Measurements from ENCODE around the gene DGLUCY. TPM values are rescaled to one million over a fixed set of nuclear protein-coding genes. Genes with fewer than 3 reads are reported as not detected.
"Not testable (repeated sequence)": the region's sequence is repeated elsewhere in the genome, so short reads cannot be mapped to it uniquely, and the experiment has no call there.

The DGLUCY gene
- total RNA-seq, 1 experiment from 2014 or later, result 26.7 TPM

DNA sequence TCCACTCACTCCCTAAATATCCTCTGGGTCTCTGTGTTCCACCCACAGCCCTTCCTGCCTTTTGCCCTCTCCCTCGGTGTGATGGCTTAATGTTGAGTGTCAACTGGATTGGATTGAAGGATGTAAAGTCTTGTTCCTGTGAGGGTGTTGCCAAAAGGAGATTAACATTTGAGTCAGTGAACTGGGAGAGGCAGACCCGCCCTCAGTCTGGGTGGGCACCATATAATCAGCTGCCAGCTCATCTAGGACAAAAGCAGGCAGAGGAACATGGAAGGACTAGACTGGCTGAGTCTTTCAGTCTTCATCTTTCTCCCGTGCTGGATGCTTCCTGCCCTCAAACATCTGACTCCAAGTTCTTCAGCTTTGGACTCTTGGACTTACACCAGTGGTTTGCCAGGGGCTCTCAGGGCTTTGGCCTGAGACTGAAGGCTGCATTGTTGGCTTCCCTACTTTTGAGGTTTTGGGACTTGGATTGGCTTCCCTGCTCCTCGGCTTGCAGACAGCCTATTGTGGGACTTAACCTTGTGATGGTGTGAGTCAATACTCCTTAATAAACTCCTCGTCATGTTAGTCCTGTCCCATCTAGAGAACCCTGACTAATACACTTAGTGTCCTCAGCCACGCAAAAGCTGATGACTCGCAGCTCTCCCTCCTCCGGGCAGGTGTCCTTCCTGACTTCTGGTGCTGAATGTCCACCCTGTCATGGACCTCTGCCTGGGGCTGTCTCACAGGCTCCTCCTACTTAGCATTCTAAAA lies 5.9 kb downstream of the DGLUCY start:
- POLR2A ChIA-PET (ENCODE audit: low non-redundant PET), result no interaction called here
- no peak for TF ChIP-seq EZH2 (IDR thresholded peaks at IDR 0.05; ENCODE audit: borderline replicate concordance, low read depth, low read length, poor library complexity, severe bottlenecking)
- TF ChIP-seq, protein P1, sequence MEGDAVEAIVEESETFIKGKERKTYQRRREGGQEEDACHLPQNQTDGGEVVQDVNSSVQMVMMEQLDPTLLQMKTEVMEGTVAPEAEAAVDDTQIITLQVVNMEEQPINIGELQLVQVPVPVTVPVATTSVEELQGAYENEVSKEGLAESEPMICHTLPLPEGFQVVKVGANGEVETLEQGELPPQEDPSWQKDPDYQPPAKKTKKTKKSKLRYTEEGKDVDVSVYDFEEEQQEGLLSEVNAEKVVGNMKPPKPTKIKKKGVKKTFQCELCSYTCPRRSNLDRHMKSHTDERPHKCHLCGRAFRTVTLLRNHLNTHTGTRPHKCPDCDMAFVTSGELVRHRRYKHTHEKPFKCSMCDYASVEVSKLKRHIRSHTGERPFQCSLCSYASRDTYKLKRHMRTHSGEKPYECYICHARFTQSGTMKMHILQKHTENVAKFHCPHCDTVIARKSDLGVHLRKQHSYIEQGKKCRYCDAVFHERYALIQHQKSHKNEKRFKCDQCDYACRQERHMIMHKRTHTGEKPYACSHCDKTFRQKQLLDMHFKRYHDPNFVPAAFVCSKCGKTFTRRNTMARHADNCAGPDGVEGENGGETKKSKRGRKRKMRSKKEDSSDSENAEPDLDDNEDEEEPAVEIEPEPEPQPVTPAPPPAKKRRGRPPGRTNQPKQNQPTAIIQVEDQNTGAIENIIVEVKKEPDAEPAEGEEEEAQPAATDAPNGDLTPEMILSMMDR (conservative IDR thresholded peaks at IDR 0.05; ENCODE audit: low read depth, low read length), result no peak
- peak; percentile 26 for DNase-seq (ENCODE audit: low spot score)
- Histone ChIP-seq H3K4me3 (ENCODE audit: low read depth, low read length, poor library complexity, severe bottlenecking) (no peak overlapping the region), H3K4me1 (ENCODE audit: insufficient read depth, low read length, poor library complexity, severe bottlenecking) (peaks cover 15% of the 10 kb centered on the region), H3K27ac (ENCODE audit: low read depth, low read length, poor library complexity, severe bottlenecking) (no peak overlapping the region), H3K9me3 (ENCODE audit: low read depth, low read length, poor library complexity, severe bottlenecking) (no peaks in the 10 kb centered on the region), H3K27me3 (replicated peaks; ENCODE audit: insufficient read depth, low read depth, low read length, poor library complexity) (no peaks in the 10 kb centered on the region), H3K36me3 (ENCODE audit: insufficient read depth, low read length, poor library complexity, severe bottlenecking) (no peaks in the 10 kb centered on the region)
- BruUV-seq (replicated peaks), result no TSS peak
- intact Hi-C loops (cut with micrococcal nuclease; ENCODE audit: unreplicated experiment), result no loop called here
- CTCF ChIA-PET, result no interaction called here

DNA sequence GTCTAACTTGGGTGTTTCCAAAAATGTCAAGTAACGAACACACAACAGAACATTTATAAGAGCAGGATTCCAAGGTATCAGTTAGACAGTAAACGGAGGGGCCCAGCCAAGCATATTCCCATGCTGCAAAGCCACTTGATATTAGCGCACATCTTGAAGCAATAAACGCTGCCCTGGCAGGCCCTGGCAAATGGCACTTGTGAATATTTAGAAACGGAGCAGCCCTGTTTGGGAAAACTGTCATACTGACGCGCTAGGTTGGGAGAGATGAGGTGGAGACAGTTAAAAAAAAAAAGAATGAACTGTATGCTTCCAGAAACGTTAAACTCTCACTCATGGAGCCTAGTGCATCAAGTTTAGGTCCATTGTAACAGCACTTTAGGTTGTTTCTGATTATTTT lies 9.3 kb downstream of the DGLUCY start:
- ChIA-PET CTCF (no interaction called here), POLR2A (ENCODE audit: low non-redundant PET) (no interaction called here)
- no peak overlapping the region for H3K4me3 ChIP-seq (ENCODE audit: low read depth, low read length, poor library complexity, severe bottlenecking)
- TF ChIP-seq, protein P1 (conservative IDR thresholded peaks at IDR 0.05; ENCODE audit: low read depth, low read length), result no peak
- TF ChIP-seq EZH2 (IDR thresholded peaks at IDR 0.05; ENCODE audit: borderline replicate concordance, low read depth, low read length, poor library complexity, severe bottlenecking), result no peak
- peaks cover 5% of the 10 kb centered on the region for H3K36me3 ChIP-seq (ENCODE audit: insufficient read depth, low read length, poor library complexity, severe bottlenecking)
- no peaks in the 10 kb centered on the region for H3K27me3 ChIP-seq (replicated peaks; ENCODE audit: insufficient read depth, low read depth, low read length, poor library complexity)
- BruUV-seq (replicated peaks), result no TSS peak
- no peak overlapping the region for H3K27ac ChIP-seq (ENCODE audit: low read depth, low read length, poor library complexity, severe bottlenecking)
- DNase-seq (ENCODE audit: low spot score), result no peak
- intact Hi-C loops (cut with micrococcal nuclease; ENCODE audit: unreplicated experiment), result no loop called here
- no peaks in the 10 kb centered on the region for H3K4me1 ChIP-seq (ENCODE audit: insufficient read depth, low read length, poor library complexity, severe bottlenecking)
- peaks cover 5% of the 10 kb centered on the region for H3K9me3 ChIP-seq (ENCODE audit: low read depth, low read length, poor library complexity, severe bottlenecking)

DNA sequence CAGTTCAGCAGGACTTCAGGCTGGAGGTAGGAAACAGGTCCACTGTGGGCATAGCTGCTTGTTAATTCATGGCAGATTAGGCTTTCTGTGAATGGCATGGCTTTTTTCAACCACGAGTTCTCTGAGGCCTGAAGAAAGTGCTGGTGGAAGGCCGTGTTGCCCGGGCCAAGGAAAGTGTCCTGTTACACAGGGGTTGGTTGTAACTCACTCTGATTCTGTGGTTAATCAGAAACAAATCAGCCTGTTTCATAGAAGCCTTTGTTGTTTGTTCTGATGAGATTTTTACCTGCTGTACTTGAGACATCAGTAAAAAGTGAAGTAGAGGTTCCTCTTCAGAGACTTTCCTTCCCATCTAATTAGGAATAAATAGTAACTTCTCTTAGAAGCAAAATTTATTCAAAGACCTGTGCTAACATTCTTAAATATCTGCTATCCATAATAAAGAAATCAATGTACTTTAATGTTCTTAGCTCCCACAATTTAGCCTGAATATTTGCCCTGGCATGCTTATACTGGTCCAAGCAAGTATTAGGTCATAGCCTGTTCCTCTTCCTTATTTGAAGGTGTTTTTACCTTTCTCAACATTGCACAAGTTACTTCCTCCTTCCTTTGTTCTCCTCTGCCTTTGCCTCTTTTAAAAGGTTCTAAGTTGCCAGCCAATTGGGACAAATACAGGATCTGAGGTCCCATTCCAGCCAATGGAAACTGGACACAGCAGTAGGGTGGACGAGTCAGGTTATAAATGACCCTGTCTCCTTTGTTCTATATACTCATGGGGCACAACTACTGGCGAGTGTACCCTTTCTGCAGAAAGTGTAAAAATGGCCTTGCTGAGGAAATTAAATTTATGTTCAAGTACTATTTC lies 10.8 kb downstream of the DGLUCY start:
- DNase-seq (ENCODE audit: low spot score); intact Hi-C loops (cut with micrococcal nuclease; ENCODE audit: unreplicated experiment); POLR2A ChIA-PET (ENCODE audit: low non-redundant PET); H3K27ac ChIP-seq (ENCODE audit: low read depth, low read length, poor library complexity, severe bottlenecking); H3K4me1 ChIP-seq (ENCODE audit: insufficient read depth, low read length, poor library complexity, severe bottlenecking); H3K9me3 ChIP-seq (ENCODE audit: low read depth, low read length, poor library complexity, severe bottlenecking); H3K27me3 ChIP-seq (replicated peaks; ENCODE audit: insufficient read depth, low read depth, low read length, poor library complexity); CTCF ChIA-PET; H3K4me3 ChIP-seq (ENCODE audit: low read depth, low read length, poor library complexity, severe bottlenecking); H3K36me3 ChIP-seq (ENCODE audit: insufficient read depth, low read length, poor library complexity, severe bottlenecking); BruUV-seq (replicated peaks): not testable (repeated sequence)
